ENCODE data around the gene STRIP1. TPM values are rescaled to one million over a fixed set of nuclear protein-coding genes. Genes with fewer than 3 reads are reported as not detected.

Gene STRIP1
- total and polyA plus RNA-seq, 4 donors, result 8.3 to 45.9 (median 27.3) TPM

GRCh38 chr1:110088739-110089316 lies 54.4 kb downstream of the STRIP1 start:
- intact Hi-C loops (cut with DNase I), result no loop called here
- Histone ChIP-seq H3K4me1 (ENCODE audit: control insufficient read depth in 1 of 2, insufficient read depth in 2 of 2, low read length in 2 of 2) (no peaks in the 10 kb centered on the region), H3K27me3 (ENCODE audit: control insufficient read depth in 1 of 2, insufficient read depth in 2 of 2, low read length in 1 of 2) (no peaks in the 10 kb centered on the region), H3K36me3 (ENCODE audit: control insufficient read depth in 1 of 2, insufficient read depth in 2 of 2, low read length in 1 of 2) (no peaks in the 10 kb centered on the region), H3K27ac (ENCODE audit: low read depth in 1 of 2, low read length in 2 of 2) (no peak overlapping the region), H3K4me3 (ENCODE audit: low read length in 2 of 2) (no peak overlapping the region), H3K9me3 (ENCODE audit: control insufficient read depth, low read length) (no peaks in the 10 kb centered on the region)
- ATAC-seq (ENCODE audit: low FRiP score) (no peak), DNase-seq (no peak)
- WGBS, 2 donors, result 89 to 95% methylated on average over 10 of the region's 10 CpGs

- ATAC-seq (ENCODE audit: low FRiP score), result no peak
- H3K4me3 ChIP-seq (ENCODE audit: low read length in 2 of 2), result no peak overlapping the region
- H3K4me1 ChIP-seq (ENCODE audit: control insufficient read depth in 1 of 2, insufficient read depth in 2 of 2, low read length in 2 of 2), result no peaks in the 10 kb centered on the region
- H3K9me3 ChIP-seq (ENCODE audit: control insufficient read depth, low read length), result no peaks in the 10 kb centered on the region
- DNase-seq, result no peak
- H3K27me3 ChIP-seq (ENCODE audit: control insufficient read depth in 1 of 2, insufficient read depth in 2 of 2, low read length in 1 of 2), result no peaks in the 10 kb centered on the region
- intact Hi-C loops (cut with DNase I), result no loop called here
- H3K27ac ChIP-seq (ENCODE audit: low read depth in 1 of 2, low read length in 2 of 2), result no peak overlapping the region
- WGBS, 2 donors, result 83 to 84% methylated on average over 6 to 7 of the region's 7 CpGs
- no peaks in the 10 kb centered on the region for H3K36me3 ChIP-seq (ENCODE audit: control insufficient read depth in 1 of 2, insufficient read depth in 2 of 2, low read length in 1 of 2)
Measured at GRCh38 chr1:110089561-110090275, 55.3 kb downstream of the STRIP1 start.

DNA sequence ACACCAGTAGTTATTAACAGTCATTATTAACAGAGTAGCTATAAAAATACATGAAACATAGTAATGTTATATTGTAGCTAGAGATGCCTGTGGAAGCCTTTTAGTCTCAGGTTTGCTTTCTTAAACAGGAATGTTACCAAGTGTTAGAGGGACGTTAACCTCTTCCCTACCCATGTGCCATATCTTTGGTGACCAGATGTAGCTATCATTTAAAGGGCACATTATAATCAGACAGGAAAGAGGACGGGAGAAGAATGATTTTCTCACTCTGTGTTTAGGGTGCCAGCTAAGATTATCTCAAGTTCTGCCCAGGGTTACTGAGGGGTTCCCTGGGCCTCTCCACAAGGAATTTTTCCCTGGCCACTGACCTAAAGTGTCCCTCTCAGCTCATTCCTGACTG lies 57.0 kb downstream of the STRIP1 start:
- DNase-seq, result no peak
- H3K27me3 ChIP-seq (ENCODE audit: control insufficient read depth in 1 of 2, insufficient read depth in 2 of 2, low read length in 1 of 2), result no peaks in the 10 kb centered on the region
- ATAC-seq (ENCODE audit: low FRiP score), result no peak
- no peaks in the 10 kb centered on the region for H3K36me3 ChIP-seq (ENCODE audit: control insufficient read depth in 1 of 2, insufficient read depth in 2 of 2, low read length in 1 of 2)
- 61 to 74% methylated on average over 2 of the region's 2 CpGs for WGBS, 2 donors
- H3K4me1 ChIP-seq (ENCODE audit: control insufficient read depth in 1 of 2, insufficient read depth in 2 of 2, low read length in 2 of 2), result no peaks in the 10 kb centered on the region
- no peak overlapping the region for H3K4me3 ChIP-seq (ENCODE audit: low read length in 2 of 2)
- no peaks in the 10 kb centered on the region for H3K9me3 ChIP-seq (ENCODE audit: control insufficient read depth, low read length)
- intact Hi-C loops (cut with DNase I), result no loop called here
- H3K27ac ChIP-seq (ENCODE audit: low read depth in 1 of 2, low read length in 2 of 2), result no peak overlapping the region

DNA sequence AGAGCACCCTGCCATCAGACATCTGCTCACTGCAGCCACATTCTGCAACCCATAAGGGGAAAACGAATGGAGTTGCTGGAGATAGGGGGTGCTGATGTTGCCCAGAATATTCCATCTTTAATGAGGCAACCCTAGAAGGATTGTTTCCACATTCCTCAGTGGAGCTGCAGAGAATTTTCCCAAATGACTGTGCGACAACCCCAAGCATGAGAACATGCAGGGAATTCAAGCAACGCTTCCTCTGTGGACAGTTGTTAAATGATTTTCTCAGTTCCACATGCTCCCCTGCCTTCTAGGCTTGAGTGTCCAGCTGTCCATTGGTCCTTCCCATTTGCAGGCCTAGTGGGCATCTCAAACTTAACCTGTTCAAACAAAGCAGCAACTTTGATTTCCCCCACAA lies 57.4 kb downstream of the STRIP1 start:
- intact Hi-C loops (cut with DNase I), result no loop called here
- H3K27ac ChIP-seq (ENCODE audit: low read depth in 1 of 2, low read length in 2 of 2), result no peak overlapping the region
- H3K4me1 ChIP-seq (ENCODE audit: control insufficient read depth in 1 of 2, insufficient read depth in 2 of 2, low read length in 2 of 2), result no peaks in the 10 kb centered on the region
- no peaks in the 10 kb centered on the region for H3K36me3 ChIP-seq (ENCODE audit: control insufficient read depth in 1 of 2, insufficient read depth in 2 of 2, low read length in 1 of 2)
- H3K27me3 ChIP-seq (ENCODE audit: control insufficient read depth in 1 of 2, insufficient read depth in 2 of 2, low read length in 1 of 2), result no peaks in the 10 kb centered on the region
- WGBS, 2 donors, result 71 to 78% methylated on average over 3 of the region's 3 CpGs
- DNase-seq (no peak), ATAC-seq (ENCODE audit: low FRiP score) (no peak)
- H3K9me3 ChIP-seq (ENCODE audit: control insufficient read depth, low read length), result no peaks in the 10 kb centered on the region
- H3K4me3 ChIP-seq (ENCODE audit: low read length in 2 of 2), result no peak overlapping the region

GRCh38 chr1:110092991-110093390 lies 58.6 kb downstream of the STRIP1 start:
- Histone ChIP-seq H3K36me3 (ENCODE audit: control insufficient read depth in 1 of 2, insufficient read depth in 2 of 2, low read length in 1 of 2) (no peaks in the 10 kb centered on the region), H3K27ac (ENCODE audit: low read depth in 1 of 2, low read length in 2 of 2) (no peak overlapping the region), H3K9me3 (ENCODE audit: control insufficient read depth, low read length) (no peaks in the 10 kb centered on the region), H3K27me3 (ENCODE audit: control insufficient read depth in 1 of 2, insufficient read depth in 2 of 2, low read length in 1 of 2) (no peaks in the 10 kb centered on the region), H3K4me3 (ENCODE audit: low read length in 2 of 2) (no peak overlapping the region), H3K4me1 (ENCODE audit: control insufficient read depth in 1 of 2, insufficient read depth in 2 of 2, low read length in 2 of 2) (no peaks in the 10 kb centered on the region)
- intact Hi-C loops (cut with DNase I), result no loop called here
- DNase-seq (no peak), ATAC-seq (ENCODE audit: low FRiP score) (no peak)
- 92 to 94% methylated on average over 2 of the region's 2 CpGs for WGBS, 2 donors

DNA sequence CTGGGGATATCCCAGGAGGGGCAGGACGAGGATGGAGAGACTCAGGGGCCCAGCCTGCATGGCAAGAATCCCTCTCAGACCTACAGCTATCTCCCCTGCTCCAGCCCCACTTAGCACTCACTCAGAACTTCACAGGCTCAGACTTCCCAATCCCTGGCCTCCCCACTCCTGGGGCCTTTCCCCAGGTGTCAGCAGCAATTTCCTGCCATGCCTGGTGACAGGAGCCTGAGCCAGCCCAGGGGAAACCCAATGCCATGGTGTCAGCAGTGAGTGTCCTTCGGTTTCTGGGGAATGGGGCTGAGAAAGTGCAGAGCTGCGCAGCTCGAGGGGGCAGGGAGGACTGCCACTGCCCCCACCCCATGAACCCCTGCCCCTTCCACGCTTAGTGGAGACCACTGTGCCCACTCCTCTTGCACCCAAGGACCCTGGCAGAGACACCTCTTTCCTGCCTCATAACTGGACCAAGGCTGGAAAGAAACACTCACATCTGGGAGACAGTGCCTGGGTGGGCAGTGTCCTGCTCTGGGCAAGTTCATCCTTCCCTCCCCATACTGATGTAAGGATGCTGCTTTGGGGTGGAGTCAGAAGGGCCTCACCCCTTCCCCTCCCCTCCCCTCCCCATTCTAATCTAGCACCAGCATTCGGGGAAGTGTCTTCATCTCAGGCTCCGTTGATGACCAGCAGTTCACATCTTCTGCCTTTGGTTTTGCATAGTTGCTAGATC lies 60.7 kb downstream of the STRIP1 start:
- intact Hi-C loops (cut with DNase I), result no loop called here
- Histone ChIP-seq H3K36me3 (ENCODE audit: control insufficient read depth in 1 of 2, insufficient read depth in 2 of 2, low read length in 1 of 2) (no peaks in the 10 kb centered on the region), H3K27me3 (ENCODE audit: control insufficient read depth in 1 of 2, insufficient read depth in 2 of 2, low read length in 1 of 2) (no peaks in the 10 kb centered on the region), H3K27ac (ENCODE audit: low read depth in 1 of 2, low read length in 2 of 2) (no peak overlapping the region), H3K4me1 (ENCODE audit: control insufficient read depth in 1 of 2, insufficient read depth in 2 of 2, low read length in 2 of 2) (no peaks in the 10 kb centered on the region), H3K4me3 (ENCODE audit: low read length in 2 of 2) (no peak overlapping the region), H3K9me3 (ENCODE audit: control insufficient read depth, low read length) (no peaks in the 10 kb centered on the region)
- DNase-seq (no peak), ATAC-seq (ENCODE audit: low FRiP score) (no peak)
- WGBS, 2 donors, result 73 to 76% methylated on average over 7 of the region's 7 CpGs

- DNase-seq (no peak), ATAC-seq (ENCODE audit: low FRiP score) (no peak)
- Histone ChIP-seq H3K36me3 (ENCODE audit: control insufficient read depth in 1 of 2, insufficient read depth in 2 of 2, low read length in 1 of 2) (no peaks in the 10 kb centered on the region), H3K9me3 (ENCODE audit: control insufficient read depth, low read length) (no peaks in the 10 kb centered on the region), H3K4me3 (ENCODE audit: low read length in 2 of 2) (no peak overlapping the region), H3K27ac (ENCODE audit: low read depth in 1 of 2, low read length in 2 of 2) (no peak overlapping the region), H3K4me1 (ENCODE audit: control insufficient read depth in 1 of 2, insufficient read depth in 2 of 2, low read length in 2 of 2) (no peaks in the 10 kb centered on the region), H3K27me3 (ENCODE audit: control insufficient read depth in 1 of 2, insufficient read depth in 2 of 2, low read length in 1 of 2) (no peaks in the 10 kb centered on the region)
- intact Hi-C loops (cut with DNase I), result no loop called here
- 86 to 89% methylated on average over 11 of the region's 11 CpGs for WGBS, 2 donors
Measured at GRCh38 chr1:110097507-110098221, 63.2 kb downstream of the STRIP1 start.

DNA sequence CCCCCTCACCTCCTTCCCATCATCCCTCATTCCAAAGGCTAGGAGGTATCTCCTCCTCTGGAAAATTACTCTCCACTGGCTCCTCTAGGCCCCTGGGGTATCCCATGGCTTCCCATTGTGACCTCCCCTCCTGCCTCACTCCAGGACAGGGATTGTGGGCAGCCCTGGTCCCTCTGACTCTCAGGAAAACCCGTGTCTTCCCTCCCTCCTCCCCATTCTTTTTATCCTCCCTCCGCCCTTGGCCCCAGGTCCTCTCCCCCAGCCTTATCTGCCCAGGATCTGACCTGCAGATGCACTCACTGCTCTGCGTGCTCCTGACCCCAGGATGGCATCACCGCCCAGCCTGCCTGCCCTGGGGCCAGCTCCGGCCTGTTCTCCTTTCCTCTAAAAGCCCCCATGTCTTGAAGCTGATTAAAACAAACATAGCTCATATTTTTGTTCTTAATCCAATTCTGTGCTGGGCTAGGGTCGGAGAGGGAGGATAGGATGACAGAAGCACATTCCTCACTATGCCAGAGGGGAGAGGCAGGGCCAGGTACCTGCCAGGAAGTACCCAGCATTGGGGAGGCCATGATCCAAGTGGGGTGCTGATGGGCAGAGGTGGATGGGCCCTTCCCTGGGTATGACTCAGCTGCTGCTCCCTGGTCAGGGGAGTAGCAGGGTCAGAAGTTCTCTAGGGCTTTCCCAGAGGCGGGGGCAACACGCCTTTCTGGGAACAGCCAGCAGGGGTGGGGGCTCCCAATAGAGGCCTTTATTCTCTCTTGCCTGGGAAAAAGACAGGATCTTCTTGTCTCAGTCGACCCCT lies 64.0 kb downstream of the STRIP1 start:
- Histone ChIP-seq H3K27me3 (ENCODE audit: control insufficient read depth in 1 of 2, insufficient read depth in 2 of 2, low read length in 1 of 2) (no peaks in the 10 kb centered on the region), H3K9me3 (ENCODE audit: control insufficient read depth, low read length) (no peaks in the 10 kb centered on the region), H3K4me3 (ENCODE audit: low read length in 2 of 2) (no peak overlapping the region), H3K4me1 (ENCODE audit: control insufficient read depth in 1 of 2, insufficient read depth in 2 of 2, low read length in 2 of 2) (no peaks in the 10 kb centered on the region), H3K36me3 (ENCODE audit: control insufficient read depth in 1 of 2, insufficient read depth in 2 of 2, low read length in 1 of 2) (no peaks in the 10 kb centered on the region), H3K27ac (ENCODE audit: low read depth in 1 of 2, low read length in 2 of 2) (no peak overlapping the region)
- DNase-seq, result no peak
- intact Hi-C loops (cut with DNase I), result no loop called here
- no peak for ATAC-seq (ENCODE audit: low FRiP score)
- 83 to 85% methylated on average over 9 of the region's 9 CpGs for WGBS, 2 donors
